ENCODE data around the gene RPF1.
A peak's percentile ranks its signal among the peaks of the same experiment; 100 is the strongest.
"Not testable (repeated sequence)": the region's sequence is repeated elsewhere in the genome, so short reads cannot be mapped to it uniquely, and the experiment has no call there.

The RPF1 gene

DNA sequence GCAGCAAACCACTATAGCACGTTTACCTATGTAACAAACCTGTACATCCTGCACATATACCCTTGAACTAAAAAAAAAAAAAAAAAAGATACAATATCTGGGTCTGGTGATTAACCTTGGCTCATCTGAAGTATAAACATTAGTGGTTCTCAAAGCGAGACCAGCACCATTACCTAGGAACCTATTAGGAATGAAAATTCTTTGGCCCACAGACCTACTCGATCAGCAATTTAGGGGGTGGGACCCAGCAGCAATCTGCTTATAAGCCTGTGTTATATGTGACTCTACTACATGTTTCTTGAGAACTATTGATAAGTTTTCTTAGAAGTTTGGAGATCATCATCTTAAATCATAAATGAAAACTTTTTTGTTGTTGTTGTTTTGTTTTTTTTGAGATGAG, 17.4 kb downstream of the RPF1 start:
- DNase-seq = no peak

DNA sequence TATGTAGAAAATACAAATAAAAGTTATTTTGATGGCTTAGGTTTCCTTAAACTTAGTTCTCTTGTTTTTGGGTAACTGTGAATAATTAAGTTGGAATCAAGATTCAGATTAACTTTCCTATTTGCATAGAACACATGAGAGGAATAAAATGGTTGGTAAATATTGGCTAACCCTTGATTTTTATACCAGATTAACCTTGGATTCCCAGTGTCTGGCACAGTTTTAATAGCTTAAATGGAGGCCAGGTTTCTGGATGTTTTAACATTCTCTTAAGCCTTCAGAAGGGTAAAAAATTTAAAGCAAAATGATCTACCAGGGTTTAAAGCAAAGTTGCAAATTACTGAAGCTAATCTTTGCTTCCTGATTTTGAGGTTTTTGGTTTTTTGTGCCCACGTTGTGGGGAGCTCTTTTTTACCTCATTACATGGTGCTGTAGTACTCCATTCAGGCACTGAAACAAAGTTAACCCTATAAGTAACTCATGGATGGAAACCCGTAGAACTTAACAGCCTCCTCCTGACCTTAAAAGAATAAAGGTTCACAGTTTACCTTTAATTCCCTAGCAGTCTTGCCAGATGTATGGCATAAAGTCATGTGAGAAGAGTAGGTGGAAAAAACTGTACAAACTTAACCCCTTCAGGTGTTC, 18.7 kb downstream of the RPF1 start:
- DNase-seq = no peak

DNA sequence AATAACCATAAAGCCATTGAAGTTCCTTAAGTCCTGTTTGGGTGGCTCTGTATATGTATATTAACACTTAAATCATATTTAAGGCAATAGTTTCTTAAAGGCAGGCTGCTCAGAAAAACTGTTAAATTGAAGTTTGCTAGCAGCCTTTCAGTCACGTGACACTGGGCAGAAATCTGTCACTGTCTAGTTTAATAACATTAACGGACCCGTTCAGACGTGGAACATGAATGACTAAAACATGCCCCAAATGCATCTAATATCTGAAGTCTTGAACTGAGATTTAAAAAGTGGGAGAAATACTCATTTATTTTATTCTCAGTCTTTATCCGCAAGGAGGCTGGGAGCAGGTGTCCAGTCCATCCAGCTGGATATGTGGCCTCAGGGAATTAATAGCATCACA, 23.9 kb downstream of the RPF1 start:
- no peak for DNase-seq

DNA sequence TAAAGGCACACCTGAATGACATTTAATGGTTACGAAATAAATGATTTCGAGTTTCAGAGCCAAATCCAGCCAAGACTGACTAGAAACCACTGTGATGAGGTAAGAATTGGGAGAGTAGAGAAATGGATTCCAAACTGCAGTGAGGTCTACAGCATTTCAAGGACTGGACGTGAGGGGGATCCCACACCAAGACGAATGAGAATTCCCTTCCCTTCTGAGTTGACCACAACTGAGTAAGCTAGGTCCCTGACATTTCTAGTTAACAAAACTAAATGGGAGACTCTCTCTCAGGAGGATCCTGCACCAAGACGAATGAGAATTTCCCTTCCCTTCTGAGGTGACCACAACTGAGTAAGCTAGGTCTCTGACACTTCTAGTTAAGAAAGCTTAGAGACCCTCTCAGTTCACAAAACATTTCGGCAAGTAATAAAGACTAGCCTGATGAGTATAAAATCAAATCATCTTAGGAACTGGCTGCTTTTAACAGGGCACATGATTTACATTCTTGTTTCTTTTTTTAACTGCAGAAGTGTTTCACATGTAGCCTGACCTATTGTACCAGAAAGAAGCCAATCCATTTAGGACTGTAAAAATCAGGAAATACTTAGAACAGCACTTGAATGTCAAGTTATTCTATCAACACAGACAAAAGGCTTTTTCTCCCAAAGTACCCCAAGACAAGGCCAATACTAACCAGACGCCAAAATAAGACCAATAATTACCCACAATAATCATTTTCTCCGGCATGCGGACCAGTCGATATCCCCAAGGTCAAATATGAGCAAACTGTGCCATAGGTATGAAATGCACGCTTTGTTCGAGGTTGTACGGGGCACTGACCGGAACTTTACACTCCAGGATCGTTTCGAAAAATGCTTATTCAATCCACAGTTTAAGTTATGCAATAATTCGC, 25.8 kb downstream of the RPF1 start:
- DNase-seq = no peak

DNA sequence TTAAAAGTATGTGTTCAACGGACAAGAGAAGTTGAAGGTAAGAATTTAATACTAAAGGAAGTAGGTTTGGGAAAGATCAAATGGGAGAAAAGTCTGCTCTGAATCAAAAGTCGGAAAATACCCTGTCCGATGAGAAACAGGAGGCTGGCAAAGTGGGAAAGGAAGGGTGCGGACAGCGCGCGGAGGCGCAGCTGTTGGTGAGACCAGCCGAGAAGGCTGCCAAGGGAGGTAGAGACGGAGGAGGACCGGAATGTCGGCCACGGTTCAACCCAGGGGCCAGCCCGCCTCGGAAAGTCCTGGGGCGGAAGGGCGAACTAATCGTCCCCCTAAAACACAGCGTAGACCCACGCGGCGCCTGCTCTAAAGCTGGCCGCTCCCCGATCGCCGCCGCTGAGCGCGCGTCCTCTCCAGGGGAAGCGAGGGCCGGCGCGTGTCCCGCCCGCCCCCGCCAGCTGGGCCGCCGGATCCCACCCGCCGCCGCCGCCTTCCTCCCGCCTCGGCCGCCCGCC, 26.5 kb downstream of the RPF1 start:
- no peak for DNase-seq

DNA sequence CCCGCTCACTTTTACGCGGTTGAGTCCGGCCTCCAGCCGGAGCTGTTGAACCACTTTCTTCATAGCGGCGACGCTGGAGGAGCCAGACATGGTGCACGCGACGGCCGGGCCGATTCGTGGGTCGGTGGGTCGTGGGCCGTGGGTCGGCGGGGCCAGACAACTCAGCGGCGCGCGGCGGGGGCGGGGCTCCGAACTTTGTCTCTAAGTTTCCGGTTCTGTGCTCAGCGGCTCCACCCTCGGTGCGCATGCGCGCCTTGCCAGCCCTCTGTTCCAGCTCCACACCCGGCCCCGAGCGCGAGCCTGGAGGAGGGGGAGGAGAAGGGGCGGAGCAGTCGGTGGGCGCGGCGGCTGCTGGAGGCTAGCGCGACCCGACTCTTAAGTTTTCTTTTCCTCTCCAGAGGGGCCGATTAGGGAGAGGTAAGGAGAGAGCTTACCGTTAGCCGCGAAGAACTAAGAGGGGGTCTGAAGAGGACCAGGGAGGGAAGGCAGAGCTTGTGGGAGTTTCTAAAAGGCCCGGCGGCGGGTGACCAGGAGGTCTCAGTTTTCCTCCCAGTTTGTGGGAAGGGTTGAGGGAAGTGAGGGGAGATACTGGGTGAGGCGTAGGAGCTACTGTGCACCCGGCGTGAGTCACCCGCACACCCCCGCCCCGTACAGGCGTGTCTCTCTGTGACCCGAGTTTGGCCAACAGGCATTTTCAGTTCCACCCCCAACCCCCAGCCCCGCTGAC, 27.1 kb downstream of the RPF1 start, which contains the start of the genes GNG5 and SPATA1:
Gene GNG5 (minus strand): TSS at position 580 of the 727 bp plus-strand sequence. CDS start 490 bp downstream, at position 90.
Gene SPATA1 (plus strand): TSS at position 385 of the 727 bp plus-strand sequence. CDS start 9,974 bp downstream, outside the sequence.
- peak; percentile 97 for DNase-seq

DNA sequence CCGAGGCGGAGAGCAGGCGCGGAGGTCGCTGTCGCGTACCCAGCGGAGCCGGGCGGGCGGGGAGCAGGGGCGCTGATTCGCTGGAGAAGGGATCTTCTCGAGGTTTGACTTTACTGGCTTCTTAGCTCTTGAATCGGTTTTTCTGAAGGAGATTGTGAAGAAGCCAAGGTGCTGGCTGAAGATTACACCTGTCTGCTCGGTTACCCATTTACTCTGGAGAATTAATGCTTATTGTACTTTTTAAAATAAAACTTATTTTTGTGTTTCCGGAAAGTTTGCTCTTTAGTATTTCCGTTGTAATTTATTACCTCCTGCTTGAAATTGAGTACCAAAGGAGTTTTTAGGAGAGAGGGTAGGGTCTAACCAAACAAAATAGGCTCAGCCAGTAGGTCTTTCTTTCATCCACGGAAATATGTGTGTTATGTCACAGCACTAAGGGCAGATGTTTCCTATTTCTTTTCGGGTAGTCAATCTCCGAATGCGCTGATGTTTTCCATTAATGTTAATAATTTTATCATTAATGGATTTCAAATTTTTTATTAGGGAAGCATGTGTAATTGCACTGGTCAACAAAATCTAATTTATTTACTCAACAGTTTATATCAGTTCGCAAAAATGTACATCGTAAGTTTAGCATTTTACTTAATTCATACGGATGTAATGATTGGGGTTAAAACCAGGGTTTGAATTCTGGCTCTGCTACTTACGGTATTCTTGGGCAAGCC, 27.8 kb downstream of the RPF1 start:
- DNase-seq = no peak

DNA sequence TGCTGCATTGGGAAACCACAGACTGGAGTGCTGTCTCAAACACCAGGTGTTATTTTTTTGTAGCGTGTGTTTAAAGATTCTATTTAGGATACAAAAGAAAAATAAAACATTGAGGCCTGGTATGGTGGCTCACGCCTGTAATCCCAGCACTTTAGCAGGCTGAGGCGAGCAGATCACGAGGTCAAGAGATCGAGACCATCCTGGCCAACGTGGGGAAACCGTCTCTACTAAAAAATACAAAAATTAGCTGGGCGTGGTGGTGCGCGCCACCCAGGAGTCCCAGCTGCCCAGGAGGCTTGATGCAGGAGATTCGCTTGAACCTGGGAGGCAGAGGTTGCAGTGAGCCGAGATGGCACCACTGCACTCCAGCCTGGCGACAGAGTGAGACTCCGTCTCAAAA, 28.8 kb downstream of the RPF1 start:
- DNase-seq = not testable (repeated sequence)

DNA sequence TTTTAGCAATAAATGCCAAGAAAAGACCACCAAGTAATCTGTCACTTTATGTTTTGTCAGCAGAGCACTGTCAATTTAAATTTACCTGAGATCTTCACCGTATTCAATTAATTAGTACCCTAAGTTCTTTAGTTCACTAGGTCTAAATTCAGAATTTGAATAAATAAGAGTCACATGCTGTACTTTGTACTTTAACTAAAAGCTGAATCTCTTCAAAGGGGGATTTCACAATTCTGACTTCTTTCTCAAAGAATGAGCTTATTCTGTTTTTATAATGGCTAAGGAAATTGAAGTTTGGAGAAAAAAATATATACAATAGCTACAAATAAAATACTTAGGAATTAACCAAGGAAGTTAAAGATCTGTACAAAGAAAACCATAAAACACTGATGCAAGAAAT, 29.4 kb downstream of the RPF1 start:
- no peak for DNase-seq

DNA sequence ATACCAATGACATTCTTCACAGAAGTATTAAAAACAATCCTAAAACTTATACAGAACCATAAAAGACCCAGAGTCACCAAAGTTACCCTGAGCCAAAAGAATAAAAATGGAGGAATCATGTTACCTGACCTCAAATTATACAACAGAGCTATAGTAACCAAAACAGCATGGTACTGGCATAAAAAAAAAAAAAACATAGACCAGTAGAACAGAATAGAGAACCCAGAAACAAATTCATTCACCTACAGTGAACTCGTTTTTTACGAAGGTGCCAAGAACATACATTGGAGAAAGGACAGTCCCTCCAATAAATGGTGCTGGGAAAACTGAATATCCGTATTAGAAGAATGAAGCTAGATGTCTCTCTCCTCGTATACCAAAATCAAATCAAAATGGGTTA, 30.0 kb downstream of the RPF1 start:
- DNase-seq = no peak

DNA sequence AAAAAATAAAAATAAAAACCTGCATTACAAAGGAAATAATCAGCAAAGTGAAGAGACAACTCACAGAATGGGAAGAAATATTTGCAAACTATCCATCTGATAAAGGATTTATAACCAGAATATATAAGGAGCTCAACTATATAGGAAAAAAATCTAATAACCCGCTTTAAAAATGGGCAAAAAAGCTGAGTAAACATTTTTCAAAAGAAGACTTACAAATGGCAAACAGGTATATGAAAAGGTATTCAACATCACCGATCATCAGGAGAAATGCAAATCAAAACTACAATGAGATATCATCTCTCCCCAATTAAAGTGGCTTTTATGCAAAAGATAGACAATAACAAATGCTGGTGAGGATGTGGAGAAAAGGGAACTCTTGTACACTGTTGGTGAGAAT, 31.1 kb downstream of the RPF1 start:
- no peak for DNase-seq

DNA sequence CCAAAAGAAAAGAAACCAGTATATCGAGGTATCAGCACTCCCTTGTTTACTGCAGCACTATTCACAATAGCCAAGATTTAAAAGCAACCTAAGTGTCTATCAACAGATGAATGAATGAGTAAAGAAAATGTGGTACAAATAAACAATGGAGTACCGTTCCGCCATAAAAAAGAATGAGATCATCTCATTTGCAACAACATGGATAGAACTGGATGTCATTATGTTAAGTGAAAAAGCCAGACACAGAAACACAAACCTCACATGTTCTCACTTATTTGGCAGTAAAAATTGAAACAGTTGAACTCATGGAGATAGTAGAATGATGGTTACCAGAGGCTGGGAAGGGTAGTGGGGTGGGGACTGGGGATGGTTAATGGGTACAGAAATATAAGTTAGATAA, 31.6 kb downstream of the RPF1 start:
- DNase-seq = no peak

DNA sequence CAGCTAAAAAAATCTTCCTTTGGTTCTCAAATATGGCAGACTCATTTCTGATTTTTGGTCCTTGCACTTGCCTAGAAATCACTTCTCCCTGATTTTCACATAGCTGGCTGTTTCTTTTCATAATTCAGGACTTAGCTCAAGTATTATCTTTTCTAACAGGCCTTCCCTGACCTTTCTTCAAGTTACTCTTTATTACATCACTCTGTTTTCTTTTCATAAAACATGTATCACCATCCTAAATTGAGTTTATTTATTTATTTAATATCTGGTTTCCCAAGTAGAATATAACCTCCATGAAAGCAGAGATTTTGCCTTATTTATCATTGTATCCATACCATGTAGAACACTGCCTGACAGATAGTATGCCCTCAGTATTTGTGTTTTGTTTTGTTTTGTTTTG, 45.5 kb downstream of the RPF1 start:
- DNase-seq = no peak

DNA sequence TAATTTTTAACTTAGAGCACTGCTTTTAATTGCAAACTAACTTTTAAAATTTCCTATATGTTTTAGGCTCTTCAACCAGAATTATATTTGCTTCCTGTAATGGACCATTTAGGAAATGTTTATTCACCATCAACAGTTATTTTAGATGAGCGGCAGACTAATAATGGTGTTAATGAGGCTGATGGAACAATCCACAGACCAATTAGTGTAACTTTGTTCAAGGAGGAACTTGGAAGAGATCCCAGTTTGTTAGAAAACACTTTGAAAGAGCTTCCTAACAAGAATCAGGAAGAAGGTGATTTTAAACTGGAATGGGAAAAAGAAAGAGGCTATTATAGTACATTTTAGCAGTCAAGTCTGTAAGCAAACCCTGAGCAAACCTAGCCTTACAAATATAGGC, 46.7 kb downstream of the RPF1 start:
- DNase-seq = no peak

DNA sequence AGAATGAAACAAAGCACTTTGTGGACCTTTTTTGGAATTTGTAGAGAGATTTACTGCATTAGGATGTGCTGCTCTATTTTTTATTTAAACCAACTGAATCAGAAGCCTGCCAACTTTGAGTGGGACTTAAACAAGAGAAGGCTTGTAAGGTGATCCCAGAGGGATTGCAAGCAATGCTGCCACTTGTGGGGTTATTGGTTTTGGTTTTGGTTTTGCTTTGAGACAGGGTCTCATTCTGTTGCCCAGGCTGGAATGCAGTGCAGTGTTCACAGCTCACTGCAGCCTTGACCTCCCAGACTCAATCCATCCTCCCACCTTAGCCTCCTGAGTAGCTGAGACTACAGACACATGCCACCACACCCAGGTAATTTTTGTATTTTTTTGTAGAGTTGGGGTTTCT, 59.5 kb downstream of the RPF1 start:
- DNase-seq = no peak

DNA sequence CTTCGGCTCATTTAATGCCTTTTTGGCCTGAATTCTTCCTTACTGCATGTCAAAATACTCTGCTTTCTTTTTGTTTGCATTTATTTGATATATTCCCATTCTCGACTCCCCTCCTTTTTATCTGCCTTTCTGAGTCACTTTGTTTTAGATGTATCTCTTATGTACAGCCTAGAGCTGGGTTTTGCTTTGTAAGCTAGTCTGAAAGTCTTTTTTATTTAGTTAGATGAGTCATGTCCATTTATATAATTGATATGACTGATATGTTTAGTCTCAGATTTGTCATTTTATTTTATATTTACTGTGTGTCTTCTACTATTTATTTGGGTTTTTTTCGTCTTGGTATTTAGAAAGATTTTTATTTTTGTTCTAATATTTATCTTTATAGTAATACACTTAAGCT, 60.9 kb downstream of the RPF1 start:
- no peak for DNase-seq

DNA sequence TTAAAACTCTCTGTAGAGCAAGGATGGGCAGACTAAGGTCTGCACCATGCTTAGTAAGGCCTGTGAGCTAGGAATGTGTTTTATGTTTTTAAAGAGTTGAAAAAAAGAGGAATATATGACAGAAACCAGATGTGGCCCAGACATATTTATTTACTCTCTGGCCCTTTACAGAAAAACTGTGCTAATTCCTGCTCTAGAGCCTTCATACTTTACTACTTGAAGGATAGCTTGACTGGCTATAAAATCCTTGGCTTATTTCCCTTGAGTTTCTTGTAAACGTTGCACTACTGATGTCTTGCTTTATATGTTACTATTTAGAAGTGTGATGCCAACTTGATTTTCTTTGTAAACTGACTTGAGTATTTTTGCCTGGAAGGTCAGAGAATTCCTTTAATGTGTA, 61.7 kb downstream of the RPF1 start:
- no peak for DNase-seq

DNA sequence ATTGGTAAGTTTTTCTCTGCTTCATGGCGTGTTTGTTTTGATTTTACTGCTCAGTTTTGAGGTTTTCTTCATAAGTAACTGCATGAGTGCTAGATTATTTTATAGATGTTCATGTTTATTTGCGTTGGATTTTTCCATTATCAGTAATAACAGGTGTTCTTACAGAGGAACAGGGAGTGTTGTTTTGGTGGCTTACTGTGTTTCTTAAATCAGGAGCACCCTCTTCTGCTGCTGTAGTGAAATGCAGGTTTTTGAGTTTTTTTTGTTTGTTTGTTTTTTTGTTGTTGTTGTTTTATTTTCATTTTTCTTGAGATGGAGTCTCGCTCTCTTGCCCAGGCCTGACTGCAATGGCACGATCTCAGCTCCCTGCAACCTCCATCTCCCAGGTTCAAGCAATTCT, 62.6 kb downstream of the RPF1 start:
- no peak for DNase-seq
